Stomach (tissue), 19 donors: ENCODE data around the gene SULT1C2. TPM values are rescaled to one million over a fixed set of nuclear protein-coding genes. Genes with fewer than 3 reads are reported as not detected.

Experiments
- DNase-seq, 2 donors: peaks; one replicate each; pipeline versions ENCODE4 v3.0.0 to v3.0.0-alpha.2; 2013 to 2019
- H3K27ac ChIP-seq, 5 donors: fragments of 200-600 bp in 4 of 5; sonication (generic) in 4 of 5; one replicate each; pipeline ENCODE4 v1.5.1; 2013 to 2019; ENCODE audit warnings: mild to moderate bottlenecking in 1 of 5, moderate library complexity in 1 of 5
- H3K27me3 ChIP-seq, 3 donors: fragments of 200-600 bp; sonication (generic); one replicate each; pipeline ENCODE4 v1.5.1; 2017 to 2019; ENCODE audit warnings: mixed run types in 1 of 3
- H3K36me3 ChIP-seq, 4 donors: fragments of 200-600 bp; sonication (generic); 1 replicate in 3 of 4; 2 replicates in 1 of 4; pipeline ENCODE4 v1.5.1; 2016 to 2019
- H3K4me1 ChIP-seq, 4 donors: fragments of 200-600 bp; sonication (generic); one replicate each; pipeline ENCODE4 v1.5.1; 2016 to 2019
- H3K4me3 ChIP-seq, 4 donors: fragments of 200-600 bp; sonication (generic) in 3 of 4; one replicate each; pipeline ENCODE4 v1.5.1; 2016 to 2019; ENCODE audit warnings: mild to moderate bottlenecking in 1 of 4
- H3K9me3 ChIP-seq, 4 donors: fragments of 200-600 bp; sonication (generic); one replicate each; pipeline ENCODE4 v1.5.1; 2016 to 2019
- CTCF ChIP-seq, 7 experiments: fragments of 450-650 bp in 4 of 7; fragments of 200-600 bp in 3 of 7; sonication (generic) in 3 of 7; IDR thresholded peaks; one replicate each; pipeline ENCODE4 v1.5.1; 2016 to 2019; ENCODE audit warnings: antibody characterized with exemption in 7 of 7, control low read depth in 2 of 7, mild to moderate bottlenecking in 1 of 7
- EP300 ChIP-seq: sonication (generic); formaldehyde crosslinking; IDR thresholded peaks from one replicate; pipeline ENCODE4 v1.6.1; 2017; ENCODE audit warnings: antibody characterized with exemption
- POLR2A ChIP-seq, 4 donors: fragments of 450-650 bp; IDR thresholded peaks; one replicate each; pipeline ENCODE4 v1.6.1; 2016; ENCODE audit warnings: antibody characterized with exemption in 4 of 4, control low read depth in 2 of 4, mild to moderate bottlenecking in 1 of 4, moderate library complexity in 1 of 4
- POLR2AphosphoS5 ChIP-seq, 3 donors: sonication (generic); formaldehyde crosslinking; IDR thresholded peaks; one replicate each; pipeline ENCODE4 v1.6.1; 2016; ENCODE audit warnings: antibody characterized with exemption in 3 of 3
- WGBS, 5 donors: extraction: QIAGEN DNeasy Blood & Tissue Kit in 3 of 5; methylation state at CpG; one replicate each; pipeline versions ENCODE4 v1.1.5 to v1.1.7; 2013 to 2018; 5-methylcytosine and 5-hydroxymethylcytosine counted together
- intact Hi-C: fragments of 100-400 bp; cut with DNase I; formaldehyde crosslinking; loops from one replicate; pipeline ENCODE4 v1.15.1; 2023; ENCODE audit warnings: low total_unique reads
- long read RNA-seq, 10 donors: transcript quantifications; one replicate each; lab custom pipeline, GENCODE V29; 2026
- polyA plus RNA-seq, 3 donors: library from polyadenylated mRNA; stranded (reverse); fragments of 200-250 nt; gene quantifications; one replicate each; pipeline ENCODE4 v1.2.3, GENCODE V29; 2013
- total RNA-seq, 5 donors: library from RNA; depleted of rRNA; stranded (reverse); fragments of >200 nt; gene quantifications; one replicate each; pipeline versions ENCODE4 v1.1.0 to v1.2.3, GENCODE V29; 2014 to 2016
- donor health status: healthy with polysubstance abuse.
- donor health status: Bipolar disorder and iron deficiency.
- donor health status: healthy.

SULT1C2 gene
- 100 to 1,000 TPM in 3 of 5 donors, 10 to 100 TPM in 1, 1 to 10 TPM in 1; 1.4 to 259 (median 176) TPM for total RNA-seq
- polyA plus RNA-seq: 10 to 100 TPM; 13.8 to 64.6 (median 15.9) TPM
- long read RNA-seq, donor 1, full-length matches to known transcripts: 4 of 4 reads
- long read RNA-seq, donor 1, partial matches to known transcripts: 0 of 4 reads
- long read RNA-seq, donor 1, other reads (novel, unspliced or antisense): 0 of 4 reads
- long read RNA-seq, donor 2, full-length matches to known transcripts: 13 of 22 reads
- long read RNA-seq, donor 2, partial matches to known transcripts: 9 of 22 reads
- long read RNA-seq, donor 2, other reads (novel, unspliced or antisense): 0 of 22 reads
- long read RNA-seq, donor 3, full-length matches to known transcripts: 12 of 48 reads
- long read RNA-seq, donor 3, partial matches to known transcripts: 36 of 48 reads
- long read RNA-seq, donor 3, other reads (novel, unspliced or antisense): 0 of 48 reads
- long read RNA-seq, donor 4, partial matches to known transcripts: 0 of 2 reads
- long read RNA-seq, donor 4, other reads (novel, unspliced or antisense): 0 of 2 reads
- long read RNA-seq, donor 5, full-length matches to known transcripts: 2 of 10 reads
- long read RNA-seq, donor 5, partial matches to known transcripts: 8 of 10 reads
- long read RNA-seq, donor 5, other reads (novel, unspliced or antisense): 0 of 10 reads
- long read RNA-seq, donor 6: 0 reads
- long read RNA-seq, donor 7, full-length matches to known transcripts: 5 of 5 reads
- long read RNA-seq, donor 7, partial matches to known transcripts: 0 of 5 reads
- long read RNA-seq, donor 7, other reads (novel, unspliced or antisense): 0 of 5 reads
- long read RNA-seq, donor 8, full-length matches to known transcripts: 11 of 20 reads
- long read RNA-seq, donor 8, partial matches to known transcripts: 9 of 20 reads
- long read RNA-seq, donor 8, other reads (novel, unspliced or antisense): 0 of 20 reads
- long read RNA-seq, donor 9, full-length matches to known transcripts: 8 of 13 reads
- long read RNA-seq, donor 9, partial matches to known transcripts: 5 of 13 reads
- long read RNA-seq, donor 9, other reads (novel, unspliced or antisense): 0 of 13 reads
- long read RNA-seq, donor 10, full-length matches to known transcripts: 14 of 44 reads
- long read RNA-seq, donor 10, partial matches to known transcripts: 30 of 44 reads
- long read RNA-seq, donor 10, other reads (novel, unspliced or antisense): 0 of 44 reads

- TF ChIP-seq POLR2AphosphoS5 (IDR thresholded peaks at IDR 0.05) (peak in 2 of 3 donors; percentile 52 to 68), CTCF (IDR thresholded peaks at IDR 0.05) (no peak), POLR2A (IDR thresholded peaks at IDR 0.05) (no peak), EP300 (no peak)
- H3K9me3 ChIP-seq: no peaks in the 10 kb centered on the region
- peak within 1 kb of the TSS in 2 of 4 donors; percentile 10 to 23 for H3K4me3 ChIP-seq
- DNase-seq: peak; percentile 35 to 91
- H3K36me3 ChIP-seq: no peaks in the 10 kb centered on the region
- H3K27me3 ChIP-seq: no peaks in the 10 kb centered on the region
- H3K4me1 ChIP-seq: no peaks in the 10 kb centered on the region
- intact Hi-C loops: no loop called here
- peak within 1 kb of the TSS; percentile 46 to 75 (median 71) for H3K27ac ChIP-seq
- 21 to 42% (median 36%) methylated on average over 7 of the region's 7 CpGs for WGBS, 5 donors
These were observed at the start of gene SULT1C2 for GRCh38 chr2:108288534-108289106. Gene SULT1C2, plus strand, starts transcription at chr2:108288895. Its CDS starts 4,773 bp downstream, at chr2:108293668.

GRCh38 chr2:108239786-108240185, 48.9 kb upstream of the SULT1C2 start, which contains the start of gene SULT1C3:
Gene SULT1C3, plus strand, starts transcription at chr2:108239968. Its CDS starts 7,227 bp downstream, at chr2:108247195.
- Histone ChIP-seq H3K36me3 (no peaks in the 10 kb centered on the region), H3K4me3 (no peak within 1 kb of the TSS), H3K4me1 (no peaks in the 10 kb centered on the region), H3K27me3 (no peaks in the 10 kb centered on the region), H3K9me3 (peaks cover 0 to 17% (median 8%) of the 10 kb centered on the region in 4 donors), H3K27ac (no peak within 1 kb of the TSS)
- peak in 1 of 2 donors; percentile 24 for DNase-seq
- intact Hi-C loops: no loop called here
- WGBS, 5 donors: 53 to 90% (median 73%) methylated on average over 2 of the region's 2 CpGs
- TF ChIP-seq EP300: no peak
- no peak for TF ChIP-seq POLR2A (IDR thresholded peaks at IDR 0.05)

- WGBS, 5 donors: 83 to 96% (median 93%) methylated on average over 5 of the region's 5 CpGs
- H3K36me3 ChIP-seq: no peaks in the 10 kb centered on the region
- intact Hi-C loops: no loop called here
- no peak for TF ChIP-seq POLR2A (IDR thresholded peaks at IDR 0.05)
- no peak for TF ChIP-seq CTCF (IDR thresholded peaks at IDR 0.05)
- TF ChIP-seq POLR2AphosphoS5 (IDR thresholded peaks at IDR 0.05): no peak
- TF ChIP-seq EP300: no peak
- H3K4me3 ChIP-seq: no peak overlapping the region
- H3K9me3 ChIP-seq: peaks cover 0 to 27% (median 12%) of the 10 kb centered on the region in 4 donors
- no peak overlapping the region for H3K27ac ChIP-seq
- DNase-seq: no peak
- H3K4me1 ChIP-seq: no peaks in the 10 kb centered on the region
- H3K27me3 ChIP-seq: no peaks in the 10 kb centered on the region
These were observed 47.7 kb upstream of the SULT1C2 start for GRCh38 chr2:108240966-108241365.

- DNase-seq: no peak
- Histone ChIP-seq H3K27me3 (no peaks in the 10 kb centered on the region), H3K4me3 (no peak overlapping the region), H3K27ac (peak overlapping the region in 3 of 5 donors; percentile 46 to 61 (median 52)), H3K36me3 (no peaks in the 10 kb centered on the region), H3K4me1 (no peaks in the 10 kb centered on the region), H3K9me3 (peaks cover 0 to 14% (median 5%) of the 10 kb centered on the region in 4 donors)
- 29 to 54% (median 46%) methylated on average over 1 of the region's 1 CpG for WGBS, 5 donors
- TF ChIP-seq EP300 (no peak), POLR2AphosphoS5 (IDR thresholded peaks at IDR 0.05) (peak in 2 of 3 donors; percentile 7 to 50)
- intact Hi-C loops: no loop called here
These were observed 45.1 kb upstream of the SULT1C2 start for GRCh38 chr2:108243566-108243965.
